Motor neuron (in vitro differentiated cells): ENCODE data around the gene RHOC. TPM values are rescaled to one million over a fixed set of nuclear protein-coding genes. Genes with fewer than 3 reads are reported as not detected.

Experiments
- ATAC-seq, 8 experiments: fragments of 200-7000 bp; cut with Tn5 transposase; replicated peaks in 6 of 8; 2 replicates each; pipeline ENCODE4 v1.8.0; 2021; ENCODE audit warnings: mild to moderate bottlenecking in 8 of 8, moderate library complexity in 8 of 8
- H3K27ac ChIP-seq, 2 donors: fragments of 250-450 bp; sonication (Bioruptor Pico); 2 replicates each; pipeline ENCODE4 v1.9.0; 2021; ENCODE audit warnings: antibody characterized with exemption in 2 of 2, mild to moderate bottlenecking in 2 of 2, moderate library complexity in 1 of 2
- H3K4me1 ChIP-seq, 2 donors: fragments of 250-450 bp; sonication (Bioruptor Pico); replicated peaks in 1 of 2; 2 replicates each; pipeline ENCODE4 v1.6.1; 2021; ENCODE audit warnings: antibody characterized with exemption in 2 of 2, mild to moderate bottlenecking in 2 of 2, moderate library complexity in 1 of 2
- H3K4me3 ChIP-seq, 5 donors: fragments of 250-450 bp; sonication (Bioruptor Pico); 2 replicates each; pipeline ENCODE4 v1.9.0; 2021; ENCODE audit warnings: antibody characterized with exemption in 5 of 5, mild to moderate bottlenecking in 5 of 5, moderate library complexity in 4 of 5
- WGBS, 10 experiments: fragments of 450-650 bp; shearing (Covaris generic); methylation state at CpG; one replicate each; pipeline ENCODE4 v1.0.0; 2022; 5-methylcytosine and 5-hydroxymethylcytosine counted together
- in situ Hi-C, 9 experiments: fragments of 400-800 bp; cut with MboI; loops; one replicate each; pipeline ENCODE4 v1.15.0; 2021; ENCODE audit warnings: low sequenced_read_pairs in 9 of 9, low pct_unique_long_range_greater_than_20kb in 2 of 9; ENCODE audit not compliant: unreplicated experiment in 9 of 9
- total RNA-seq, 8 experiments: library from RNA; unstranded; fragments of 300-600 nt; gene quantifications; 2 replicates each; pipeline versions ENCODE4 v1.2.3 to v1.2.4, GENCODE V29; 2022

Gene RHOC
- total RNA-seq, 8 experiments from 2014 or later: 57.4 to 468 (median 89.6) TPM

GRCh38 chr1:112699425-112700144, 7.3 kb downstream of the RHOC start:
- H3K27ac ChIP-seq: no peak overlapping the region
- 80 to 100% (median 91%) methylated on average over 1 to 10 of the region's 13 CpGs; no CpG with 5 or more reads in 2 of the 10 experiments for WGBS, 10 experiments
- ATAC-seq: no peak
- in situ Hi-C loops: loop anchor here in 5 of 9 experiments (10.0 to 25.0 kb wide), 3 partner anchors 305 to 363 kb away; partner anchors contain the start of genes CTTNBP2NL (in 3 of the 5) and LRIG2 (in 2 of the 5)
- peaks cover 14 to 26% of the 10 kb centered on the region in 2 donors for H3K4me1 ChIP-seq
- H3K4me3 ChIP-seq: no peak overlapping the region

GRCh38 chr1:112698366-112699310, 8.3 kb downstream of the RHOC start:
- H3K4me3 ChIP-seq: no peak overlapping the region
- H3K27ac ChIP-seq: no peak overlapping the region
- WGBS, 10 experiments: 60 to 91% (median 79%) methylated on average over 1 to 12 of the region's 17 CpGs; no CpG with 5 or more reads in 3 of the 10 experiments
- H3K4me1 ChIP-seq: peaks cover 9 to 20% of the 10 kb centered on the region in 2 donors
- in situ Hi-C loops: no loop called here
- ATAC-seq: no peak

- H3K4me1 ChIP-seq: peaks cover 9 to 17% of the 10 kb centered on the region in 2 donors
- no peak overlapping the region for H3K27ac ChIP-seq
- no peak overlapping the region for H3K4me3 ChIP-seq
- in situ Hi-C loops: no loop called here
- no peak for ATAC-seq
- WGBS, 10 experiments: 83 to 100% (median 97%) methylated on average over 1 to 6 of the region's 9 CpGs; no CpG with 5 or more reads in 5 of the 10 experiments
Observed at GRCh38 chr1:112697781-112698201, 9.1 kb downstream of the RHOC start.

GRCh38 chr1:112696578-112697314, 10.2 kb downstream of the RHOC start:
- ATAC-seq: no peak

GRCh38 chr1:112695276-112695675, 11.7 kb downstream of the RHOC start:
- no peak for ATAC-seq
- Histone ChIP-seq H3K27ac (no peak overlapping the region), H3K4me1 (peaks cover 0 to 3% of the 10 kb centered on the region in 2 donors), H3K4me3 (no peak overlapping the region)
- 92 to 100% (median 100%) methylated on average over 1 to 6 of the region's 9 CpGs; no CpG with 5 or more reads in 4 of the 10 experiments for WGBS, 10 experiments
- in situ Hi-C loops: no loop called here

More at GRCh38 chr1:112696578-112697314, 10.2 kb downstream of the RHOC start:
- Histone ChIP-seq H3K27ac (no peak overlapping the region), H3K4me3 (no peak overlapping the region), H3K4me1 (peaks cover 9 to 17% of the 10 kb centered on the region in 2 donors)
- in situ Hi-C loops: no loop called here
- WGBS, 10 experiments: 93 to 100% (median 99%) methylated on average over 1 to 7 of the region's 7 CpGs; no CpG with 5 or more reads in 4 of the 10 experiments

- no peak for ATAC-seq
- Histone ChIP-seq H3K4me1 (no peaks in the 10 kb centered on the region), H3K27ac (no peak overlapping the region), H3K4me3 (no peak overlapping the region)
- in situ Hi-C loops: no loop called here
- WGBS, 10 experiments: 94 to 100% (median 97%) methylated on average over 3 to 11 of the region's 15 CpGs; no CpG with 5 or more reads in 5 of the 10 experiments
Observed at GRCh38 chr1:112694363-112694929, 12.5 kb downstream of the RHOC start.

- 80 to 100% (median 90%) methylated on average over 1 to 5 of the region's 6 CpGs; no CpG with 5 or more reads in 6 of the 10 experiments for WGBS, 10 experiments
- H3K4me3 ChIP-seq: no peak overlapping the region
- in situ Hi-C loops: no loop called here
Observed at GRCh38 chr1:112693821-112694220, 13.1 kb downstream of the RHOC start.

GRCh38 chr1:112692681-112693080, 14.2 kb downstream of the RHOC start:
- no peaks in the 10 kb centered on the region for H3K4me1 ChIP-seq
- ATAC-seq: no peak
- WGBS, 10 experiments: 80 to 100% (median 99%) methylated on average over 1 to 5 of the region's 5 CpGs; no CpG with 5 or more reads in 4 of the 10 experiments
- no peak overlapping the region for H3K27ac ChIP-seq
- in situ Hi-C loops: no loop called here
- H3K4me3 ChIP-seq: no peak overlapping the region

More at GRCh38 chr1:112693821-112694220, 13.1 kb downstream of the RHOC start:
- no peak for ATAC-seq
- Histone ChIP-seq H3K4me1 (no peaks in the 10 kb centered on the region), H3K27ac (no peak overlapping the region)

- WGBS, 10 experiments: 80 to 100% (median 95%) methylated on average over 1 to 11 of the region's 11 CpGs; no CpG with 5 or more reads in 6 of the 10 experiments
- in situ Hi-C loops: no loop called here
Observed at GRCh38 chr1:112689842-112690237, 17.1 kb downstream of the RHOC start.

GRCh38 chr1:112689196-112689841, 17.6 kb downstream of the RHOC start:
- in situ Hi-C loops: no loop called here
- Histone ChIP-seq H3K27ac (no peak overlapping the region), H3K4me1 (no peaks in the 10 kb centered on the region), H3K4me3 (no peak overlapping the region)
- no peak for ATAC-seq
- WGBS, 10 experiments: 90 to 100% (median 96%) methylated on average over 1 to 5 of the region's 9 CpGs; no CpG with 5 or more reads in 5 of the 10 experiments

More at GRCh38 chr1:112689842-112690237, 17.1 kb downstream of the RHOC start:
- no peak overlapping the region for H3K4me3 ChIP-seq
- no peaks in the 10 kb centered on the region for H3K4me1 ChIP-seq
- H3K27ac ChIP-seq: no peak overlapping the region
- no peak for ATAC-seq

GRCh38 chr1:112688781-112689193, 18.1 kb downstream of the RHOC start:
- Histone ChIP-seq H3K4me1 (no peaks in the 10 kb centered on the region), H3K27ac (no peak overlapping the region), H3K4me3 (no peak overlapping the region)
- in situ Hi-C loops: no loop called here
- ATAC-seq: peak in 1 of 8 experiments; percentile 16
- WGBS, 10 experiments: 20 to 100% (median 58%) methylated on average over 1 to 5 of the region's 13 CpGs; no CpG with 5 or more reads in 5 of the 10 experiments
